Right renal cortex interstitium (tissue), 3 donors: Measurements from ENCODE around the gene MAPK7. TPM values are rescaled to one million over a fixed set of nuclear protein-coding genes. Genes with fewer than 3 reads are reported as not detected.

ENCODE experiments used
- DNase-seq, 3 donors: peaks; one replicate each; pipeline ENCODE4 v3.0.0-alpha.2; 2013; ENCODE audit warnings: low read depth in 3 of 3, low spot score in 2 of 3
- polyA plus RNA-seq, 3 donors: library from polyadenylated mRNA; unstranded; fragments of 120-200 nt; gene quantifications; one replicate each; pipeline ENCODE4 v1.2.1, GENCODE V29; 2013; ENCODE audit not compliant: insufficient read length in 3 of 3

Gene MAPK7
- polyA plus RNA-seq, 3 donors: 20.1 to 23.2 (median 20.7) TPM

GRCh38 chr17:19377602-19378415, 489 bp upstream of the MAPK7 start:
- peak; percentile 93 to 98 (median 96) for DNase-seq

GRCh38 chr17:19379361-19380065, 1.2 kb downstream of the MAPK7 start:
- no peak for DNase-seq

DNA sequence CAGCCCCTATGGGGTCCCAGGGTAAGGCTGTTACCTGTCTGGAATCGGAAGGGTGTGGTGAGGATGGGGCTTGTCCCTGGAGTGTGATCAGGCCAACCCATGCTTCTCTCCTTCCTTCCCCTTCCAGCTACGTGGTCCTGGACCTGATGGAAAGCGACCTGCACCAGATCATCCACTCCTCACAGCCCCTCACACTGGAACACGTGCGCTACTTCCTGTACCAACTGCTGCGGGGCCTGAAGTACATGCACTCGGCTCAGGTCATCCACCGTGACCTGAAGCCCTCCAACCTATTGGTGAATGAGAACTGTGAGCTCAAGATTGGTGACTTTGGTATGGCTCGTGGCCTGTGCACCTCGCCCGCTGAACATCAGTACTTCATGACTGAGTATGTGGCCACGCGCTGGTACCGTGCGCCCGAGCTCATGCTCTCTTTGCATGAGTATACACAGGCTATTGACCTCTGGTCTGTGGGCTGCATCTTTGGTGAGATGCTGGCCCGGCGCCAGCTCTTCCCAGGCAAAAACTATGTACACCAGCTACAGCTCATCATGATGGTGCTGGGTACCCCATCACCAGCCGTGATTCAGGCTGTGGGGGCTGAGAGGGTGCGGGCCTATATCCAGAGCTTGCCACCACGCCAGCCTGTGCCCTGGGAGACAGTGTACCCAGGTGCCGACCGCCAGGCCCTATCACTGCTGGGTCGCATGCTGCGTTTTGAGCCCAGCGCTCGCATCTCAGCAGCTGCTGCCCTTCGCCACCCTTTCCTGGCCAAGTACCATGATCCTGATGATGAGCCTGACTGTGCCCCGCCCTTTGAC, 2.4 kb downstream of the MAPK7 start:
- DNase-seq: no peak

DNA sequence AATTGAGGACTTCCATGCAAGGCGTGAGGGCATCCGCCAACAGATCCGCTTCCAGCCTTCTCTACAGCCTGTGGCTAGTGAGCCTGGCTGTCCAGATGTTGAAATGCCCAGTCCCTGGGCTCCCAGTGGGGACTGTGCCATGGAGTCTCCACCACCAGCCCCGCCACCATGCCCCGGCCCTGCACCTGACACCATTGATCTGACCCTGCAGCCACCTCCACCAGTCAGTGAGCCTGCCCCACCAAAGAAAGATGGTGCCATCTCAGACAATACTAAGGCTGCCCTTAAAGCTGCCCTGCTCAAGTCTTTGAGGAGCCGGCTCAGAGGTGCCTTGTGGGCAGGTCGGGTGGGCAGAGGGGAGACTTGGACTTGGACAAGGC, 3.1 kb downstream of the MAPK7 start:
- DNase-seq: no peak

- DNase-seq: no peak
Measured at GRCh38 chr17:19381741-19382444, 3.6 kb downstream of the MAPK7 start.

- no peak for DNase-seq
Measured at GRCh38 chr17:19382531-19383444, 4.5 kb downstream of the MAPK7 start.

DNA sequence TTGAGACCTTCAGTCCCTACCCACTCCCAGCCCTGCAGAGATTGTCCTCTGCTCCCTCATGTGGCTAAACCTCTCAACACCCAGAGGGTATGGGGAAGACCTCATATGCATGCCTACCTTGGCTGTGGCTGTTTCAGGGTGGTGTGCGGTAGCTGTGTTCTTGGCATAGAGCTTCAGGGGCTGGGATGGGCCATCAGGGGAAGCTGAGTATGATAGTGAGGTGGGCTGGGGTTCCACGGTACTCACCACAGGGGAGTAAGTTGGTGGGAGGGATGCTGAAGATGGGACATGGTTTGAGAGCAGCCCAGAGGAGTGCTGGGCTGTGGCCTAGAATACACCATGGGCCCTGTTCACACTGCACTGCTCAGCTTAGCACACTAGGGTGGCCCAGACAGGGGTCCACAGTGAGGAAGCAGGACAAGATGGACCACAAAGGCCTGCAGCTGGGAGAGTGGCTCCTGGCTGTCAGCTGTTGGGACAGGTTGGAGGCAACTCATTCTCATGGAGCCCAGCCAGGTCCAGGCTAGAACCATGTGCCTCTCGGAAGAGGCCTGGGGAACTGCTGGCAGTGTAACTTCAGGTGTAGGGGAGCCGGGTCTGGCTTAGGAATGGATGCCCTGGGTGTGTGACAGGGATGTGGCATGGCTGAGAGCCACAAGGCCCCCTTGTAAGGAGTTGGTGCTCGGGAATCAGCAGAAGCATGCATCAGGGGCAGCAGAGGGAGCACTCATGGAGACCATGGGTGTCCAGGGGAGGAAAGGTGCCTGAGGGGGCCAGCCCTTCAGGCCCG, 5.6 kb downstream of the MAPK7 start:
- DNase-seq: no peak

- DNase-seq: peak in 1 of 3 donors; percentile 82
Measured at GRCh38 chr17:19384723-19385391, 6.6 kb downstream of the MAPK7 start.

- no peak for DNase-seq
Measured at GRCh38 chr17:19385521-19385983, 7.3 kb downstream of the MAPK7 start.

DNA sequence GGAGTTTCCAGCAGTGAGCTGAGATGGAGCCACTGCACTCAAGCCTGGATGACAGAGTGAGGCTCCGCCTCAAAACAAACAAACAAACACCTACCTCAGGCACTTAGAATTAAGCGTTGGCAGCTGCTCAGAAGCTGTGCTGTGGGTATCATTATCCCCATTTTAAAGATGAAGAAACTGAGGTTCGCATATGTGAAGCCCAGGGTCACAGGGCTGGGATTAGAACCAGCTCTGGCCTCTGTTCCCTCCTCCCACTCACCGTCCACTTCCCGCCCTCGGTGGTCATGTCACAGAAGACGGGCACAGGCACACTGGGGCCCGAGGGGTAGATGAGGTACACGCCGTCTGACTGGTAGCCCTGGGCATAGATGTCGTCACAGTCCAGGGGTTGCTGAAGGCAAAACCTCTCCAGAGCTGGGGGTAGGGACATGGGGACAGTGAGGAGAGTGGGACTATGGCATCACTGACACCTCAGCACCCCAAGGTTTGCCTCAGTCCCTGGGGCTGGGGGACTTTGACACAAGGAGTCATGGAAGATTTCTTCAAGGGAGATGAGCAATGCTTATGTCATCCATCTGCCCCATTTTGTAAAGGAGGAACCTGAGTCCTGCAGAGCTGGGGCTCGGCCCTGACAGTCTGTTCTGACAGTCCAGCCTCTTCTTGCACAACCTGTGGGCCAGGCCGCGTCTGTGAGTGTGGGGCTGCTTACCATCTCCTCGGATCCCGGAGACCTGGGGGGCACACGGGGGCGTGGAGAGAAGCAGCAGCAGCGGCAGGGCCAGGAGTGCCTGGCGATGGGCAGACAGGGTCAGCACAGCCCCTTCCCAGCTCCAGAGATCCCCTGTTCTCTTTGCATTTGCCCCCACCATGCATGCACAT, 8.0 kb downstream of the MAPK7 start:
- DNase-seq: no peak

DNA sequence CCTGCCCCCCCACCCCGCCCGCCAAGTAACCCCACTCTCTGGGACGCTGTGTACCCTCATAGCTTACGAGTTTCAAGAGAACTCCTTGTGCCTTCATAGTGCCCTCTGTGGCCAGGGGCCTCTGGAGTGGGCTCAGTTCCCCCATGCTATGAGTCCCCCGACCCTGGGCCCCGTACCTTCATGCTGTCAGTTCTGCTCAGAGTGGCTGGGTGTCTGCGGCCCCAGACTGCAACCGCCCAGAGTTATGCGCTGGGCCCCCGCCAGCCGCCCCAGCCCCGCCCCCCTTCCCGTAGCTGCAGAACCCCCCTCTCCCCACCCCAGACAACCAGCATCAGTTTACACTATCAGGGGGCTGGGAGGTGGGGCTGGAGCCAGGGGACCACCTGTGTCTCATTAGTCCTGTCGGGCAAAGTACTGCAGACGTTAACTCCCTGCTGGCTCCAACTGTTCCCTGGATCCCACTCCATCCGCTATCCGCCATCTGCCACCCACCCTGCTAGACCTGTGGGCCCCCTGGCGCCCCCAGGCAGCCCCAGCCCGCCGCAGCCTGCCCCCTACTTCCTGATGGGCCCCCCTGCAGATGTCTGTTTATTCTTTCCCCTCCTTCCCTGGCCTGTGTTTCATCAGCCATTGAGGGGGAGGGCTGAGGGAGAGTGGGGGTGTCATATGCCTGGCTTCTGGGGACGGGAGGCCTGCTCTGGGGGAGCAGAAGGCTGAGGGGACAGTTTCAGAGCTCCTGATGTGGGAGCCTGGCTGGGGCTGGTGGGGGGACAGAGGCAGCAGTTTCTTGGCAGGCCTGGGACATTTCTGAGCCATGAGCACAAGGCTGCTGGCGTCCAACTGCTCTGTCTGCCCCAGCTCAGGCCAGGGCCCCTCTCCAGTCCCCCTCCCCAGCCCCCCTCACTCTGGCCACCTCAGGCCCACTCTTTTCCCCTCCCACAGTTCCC, 8.9 kb downstream of the MAPK7 start, which contains the start of gene MFAP4:
TSS of gene MFAP4 (minus strand) at position 217 of the 947 bp plus-strand sequence. CDS start at position 182, 35 bp downstream.
- DNase-seq: no peak

DNA sequence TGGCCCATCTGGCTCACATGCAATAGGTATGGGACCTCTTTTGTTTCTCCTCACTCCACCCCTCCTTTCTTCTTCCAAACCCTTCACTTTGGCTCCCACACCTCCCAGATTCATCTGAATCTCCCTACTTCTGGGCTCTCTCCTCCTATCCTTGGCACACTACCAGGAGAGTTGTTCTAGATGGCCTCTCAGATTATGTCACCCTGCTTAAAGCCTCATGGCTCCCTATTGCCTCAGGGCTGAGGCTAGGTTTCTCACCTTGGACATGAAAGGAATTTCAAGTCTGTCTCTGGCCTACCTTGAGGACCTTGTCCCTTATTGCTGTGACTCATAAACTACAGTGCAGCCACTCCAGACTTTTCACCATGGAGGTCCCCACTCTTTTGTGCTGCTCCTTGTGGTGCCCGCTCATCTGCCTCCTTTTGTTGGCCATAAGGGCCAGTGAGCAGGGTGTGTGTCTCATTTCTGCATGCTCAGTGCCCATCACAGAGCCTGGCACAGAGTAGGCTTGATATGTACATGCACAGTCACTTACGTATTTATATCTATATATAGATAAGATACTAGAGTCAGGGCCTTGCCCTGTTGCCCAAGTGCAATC, 9.7 kb downstream of the MAPK7 start:
- no peak for DNase-seq

GRCh38 chr17:19388791-19389785, 10.8 kb downstream of the MAPK7 start:
- DNase-seq: no peak

- no peak for DNase-seq
Measured at GRCh38 chr17:19390951-19391350, 12.7 kb downstream of the MAPK7 start.
